SK-N-SH treated with all-trans-retinoic acid at 6 μM for 48 hours (cell line): ENCODE measurements around the gene SRGAP1.

Experiments used
- ATAC-seq: fragments of 200-7000 bp; cut with Tn5 transposase; 3 replicates; pipeline ENCODE4 v1.9.1; 2020; ENCODE audit warnings: mild to moderate bottlenecking, moderate library complexity
- ARNTL ChIP-seq: fragments of 450-650 bp; formaldehyde crosslinking; IDR thresholded peaks from 2 replicates; pipeline ENCODE4 v1.5.0; 2020; ENCODE audit warnings: low read depth, mild to moderate bottlenecking, moderate library complexity, borderline replicate concordance
- BACH2 ChIP-seq: fragments of 250-450 bp; sonication (Bioruptor Pico); IDR thresholded peaks from 2 replicates; pipeline ENCODE4 v1.9.0; 2021; ENCODE audit warnings: mild to moderate bottlenecking, borderline replicate concordance
- CSDC2 ChIP-seq: fragments of 250-450 bp; sonication (Bioruptor Pico); IDR thresholded peaks from 2 replicates; pipeline ENCODE4 v1.5.0; 2020; ENCODE audit warnings: mild to moderate bottlenecking, moderate library complexity
- ESRRG ChIP-seq: fragments of 250-450 bp; sonication (Bioruptor Pico); IDR thresholded peaks from 2 replicates; pipeline ENCODE4 v1.6.1; 2021; ENCODE audit warnings: mild to moderate bottlenecking
- GLIS3 ChIP-seq: fragments of 250-450 bp; sonication (Bioruptor Pico); IDR thresholded peaks from 2 replicates; pipeline ENCODE4 v1.5.0; 2020; ENCODE audit warnings: mild to moderate bottlenecking, moderate library complexity
- PPARA ChIP-seq: fragments of 250-450 bp; sonication (Bioruptor Pico); IDR thresholded peaks from 2 replicates; pipeline ENCODE4 v1.5.0; 2020; ENCODE audit warnings: mild to moderate bottlenecking, borderline replicate concordance
- RARB ChIP-seq: fragments of 250-450 bp; sonication (Bioruptor Pico); IDR thresholded peaks from 2 replicates; pipeline ENCODE4 v1.8.0; 2021; ENCODE audit warnings: mild to moderate bottlenecking, moderate library complexity
- SNAI2 ChIP-seq: fragments of 250-450 bp; sonication (Bioruptor Pico); IDR thresholded peaks from 2 replicates; pipeline ENCODE4 v1.5.0; 2020; ENCODE audit warnings: mild to moderate bottlenecking, moderate library complexity
- TCF4 ChIP-seq: fragments of 250-450 bp; sonication (Bioruptor Pico); IDR thresholded peaks from 2 replicates; pipeline ENCODE4 v1.8.0; 2021; ENCODE audit warnings: mild to moderate bottlenecking, moderate library complexity, borderline replicate concordance
- ZC3H10 ChIP-seq: fragments of 250-450 bp; sonication (Bioruptor Pico); IDR thresholded peaks from 2 replicates; pipeline ENCODE4 v1.5.1; 2021; ENCODE audit warnings: mild to moderate bottlenecking, moderate library complexity
- ZFP3 ChIP-seq: fragments of 250-450 bp; sonication (Bioruptor Pico); IDR thresholded peaks from 2 replicates; pipeline ENCODE4 v1.5.0; 2020; ENCODE audit warnings: mild to moderate bottlenecking, moderate library complexity
- ZFP30 ChIP-seq: fragments of 450-650 bp; formaldehyde crosslinking; IDR thresholded peaks from 2 replicates; pipeline ENCODE4 v1.5.0; 2022; ENCODE audit warnings: mild to moderate bottlenecking, moderate library complexity
- ZNF565 ChIP-seq: fragments of 450-650 bp; formaldehyde crosslinking; conservative IDR thresholded peaks from 2 replicates; pipeline ENCODE4 v1.5.0; 2020; ENCODE audit warnings: low read depth, mild to moderate bottlenecking, moderate library complexity
- ZNF70 ChIP-seq: fragments of 450-650 bp; formaldehyde crosslinking; IDR thresholded peaks from 2 replicates; pipeline ENCODE4 v1.5.0; 2020; ENCODE audit warnings: mild to moderate bottlenecking, moderate library complexity
- ZNF8 ChIP-seq: fragments of 450-650 bp; formaldehyde crosslinking; IDR thresholded peaks from 2 replicates; pipeline ENCODE4 v1.5.0; 2020; ENCODE audit warnings: mild to moderate bottlenecking, moderate library complexity
- TF ChIP-seq, protein P1 (sequence below): fragments of 250-450 bp; sonication (Bioruptor Pico); IDR thresholded peaks from 2 replicates; pipeline ENCODE4 v1.5.1; 2021; ENCODE audit warnings: mild to moderate bottlenecking, moderate library complexity
- TF ChIP-seq, protein P2 (sequence below): fragments of 250-450 bp; sonication (Bioruptor Pico); IDR thresholded peaks from 2 replicates; pipeline ENCODE4 v1.5.0; 2020; ENCODE audit warnings: mild to moderate bottlenecking, moderate library complexity
- TF ChIP-seq, protein P3 (sequence below): fragments of 250-450 bp; sonication (Bioruptor Pico); IDR thresholded peaks from 2 replicates; pipeline ENCODE4 v1.8.0; 2020; ENCODE audit warnings: mild to moderate bottlenecking, moderate library complexity, borderline replicate concordance
- TF ChIP-seq, protein P4 (sequence below): fragments of 250-450 bp; sonication (Bioruptor Pico); IDR thresholded peaks from 2 replicates; pipeline ENCODE4 v1.8.0; 2021; ENCODE audit warnings: low read depth, mild to moderate bottlenecking, moderate library complexity, borderline replicate concordance

Gene SRGAP1

DNA sequence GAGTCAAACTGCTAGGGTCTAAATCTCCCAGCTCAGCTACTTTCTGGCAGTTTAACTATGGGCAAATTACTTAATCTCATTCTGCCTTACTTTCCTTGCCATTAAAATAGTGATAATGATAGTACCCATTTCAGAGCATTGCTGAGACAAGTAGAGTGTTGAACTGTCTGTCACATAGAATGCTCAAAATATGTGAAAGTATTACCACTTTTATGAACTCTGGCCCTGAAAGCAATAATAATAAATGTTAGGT, 19.9 kb downstream of the SRGAP1 start:
- no peak for TF ChIP-seq RARB (CRISPR knock-in tag)
- TF ChIP-seq ZFP3 (CRISPR knock-in tag) = no peak
- TF ChIP-seq, protein P1, sequence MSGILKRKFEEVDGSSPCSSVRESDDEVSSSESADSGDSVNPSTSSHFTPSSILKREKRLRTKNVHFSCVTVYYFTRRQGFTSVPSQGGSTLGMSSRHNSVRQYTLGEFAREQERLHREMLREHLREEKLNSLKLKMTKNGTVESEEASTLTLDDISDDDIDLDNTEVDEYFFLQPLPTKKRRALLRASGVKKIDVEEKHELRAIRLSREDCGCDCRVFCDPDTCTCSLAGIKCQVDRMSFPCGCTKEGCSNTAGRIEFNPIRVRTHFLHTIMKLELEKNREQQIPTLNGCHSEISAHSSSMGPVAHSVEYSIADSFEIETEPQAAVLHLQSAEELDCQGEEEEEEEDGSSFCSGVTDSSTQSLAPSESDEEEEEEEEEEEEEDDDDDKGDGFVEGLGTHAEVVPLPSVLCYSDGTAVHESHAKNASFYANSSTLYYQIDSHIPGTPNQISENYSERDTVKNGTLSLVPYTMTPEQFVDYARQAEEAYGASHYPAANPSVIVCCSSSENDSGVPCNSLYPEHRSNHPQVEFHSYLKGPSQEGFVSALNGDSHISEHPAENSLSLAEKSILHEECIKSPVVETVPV = no peak
- no peak for TF ChIP-seq ZNF8 (CRISPR knock-in tag)
- no peak for TF ChIP-seq ZFP30 (CRISPR knock-in tag)
- no peak for TF ChIP-seq ZNF565 (CRISPR knock-in tag)
- no peak for TF ChIP-seq ZNF70 (CRISPR knock-in tag)
- TF ChIP-seq CSDC2 (CRISPR knock-in tag) = no peak
- TF ChIP-seq, all 23 proteins: peak for 0
- ATAC-seq = no peak

DNA sequence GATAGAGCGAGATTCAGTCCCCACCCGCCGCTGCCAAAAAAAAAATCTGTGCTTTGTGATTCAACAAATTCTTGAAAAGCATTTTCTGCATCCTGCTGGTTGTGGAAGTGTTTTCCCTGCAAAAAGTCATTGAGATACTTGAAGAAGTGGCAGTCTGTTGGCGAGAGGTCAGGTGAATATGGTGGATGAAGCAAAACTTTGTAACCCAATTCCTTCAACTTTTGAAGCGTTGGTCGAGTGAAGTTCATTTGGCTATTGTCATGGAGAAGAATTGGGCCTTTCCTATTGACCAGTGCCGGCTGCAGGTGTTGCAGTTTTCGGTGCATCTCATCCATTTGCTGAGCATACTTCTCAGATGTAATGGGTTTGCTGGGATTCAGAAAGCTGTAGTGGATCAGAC, 20.9 kb downstream of the SRGAP1 start:
- ATAC-seq = no peak
- TF ChIP-seq ZFP3 (CRISPR knock-in tag) (no peak), BACH2 (CRISPR knock-in tag) (no peak), ZFP30 (CRISPR knock-in tag) (no peak), ZC3H10 (CRISPR knock-in tag) (no peak), ZNF565 (CRISPR knock-in tag) (no peak)

DNA sequence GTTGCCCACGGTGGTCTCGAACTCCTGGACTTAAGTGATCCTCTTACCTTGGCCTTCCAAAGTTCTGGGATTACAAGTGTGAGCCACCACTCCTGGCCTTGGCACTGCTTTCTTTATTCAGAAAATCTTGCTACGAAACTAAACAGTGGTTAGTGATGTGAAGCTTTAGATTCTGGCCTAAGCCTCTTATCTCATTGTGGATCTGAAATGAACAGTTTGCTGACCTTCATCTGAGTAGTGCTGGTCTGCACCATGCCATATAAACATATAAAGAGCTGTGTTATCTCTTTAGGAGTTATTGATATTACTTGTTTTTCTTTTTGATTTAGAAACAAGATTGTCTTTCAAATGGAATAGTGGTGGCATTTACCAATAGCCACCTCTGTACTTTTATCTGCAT, 22.6 kb downstream of the SRGAP1 start:
- no peak for TF ChIP-seq ZFP3 (CRISPR knock-in tag)
- TF ChIP-seq, protein P2, sequence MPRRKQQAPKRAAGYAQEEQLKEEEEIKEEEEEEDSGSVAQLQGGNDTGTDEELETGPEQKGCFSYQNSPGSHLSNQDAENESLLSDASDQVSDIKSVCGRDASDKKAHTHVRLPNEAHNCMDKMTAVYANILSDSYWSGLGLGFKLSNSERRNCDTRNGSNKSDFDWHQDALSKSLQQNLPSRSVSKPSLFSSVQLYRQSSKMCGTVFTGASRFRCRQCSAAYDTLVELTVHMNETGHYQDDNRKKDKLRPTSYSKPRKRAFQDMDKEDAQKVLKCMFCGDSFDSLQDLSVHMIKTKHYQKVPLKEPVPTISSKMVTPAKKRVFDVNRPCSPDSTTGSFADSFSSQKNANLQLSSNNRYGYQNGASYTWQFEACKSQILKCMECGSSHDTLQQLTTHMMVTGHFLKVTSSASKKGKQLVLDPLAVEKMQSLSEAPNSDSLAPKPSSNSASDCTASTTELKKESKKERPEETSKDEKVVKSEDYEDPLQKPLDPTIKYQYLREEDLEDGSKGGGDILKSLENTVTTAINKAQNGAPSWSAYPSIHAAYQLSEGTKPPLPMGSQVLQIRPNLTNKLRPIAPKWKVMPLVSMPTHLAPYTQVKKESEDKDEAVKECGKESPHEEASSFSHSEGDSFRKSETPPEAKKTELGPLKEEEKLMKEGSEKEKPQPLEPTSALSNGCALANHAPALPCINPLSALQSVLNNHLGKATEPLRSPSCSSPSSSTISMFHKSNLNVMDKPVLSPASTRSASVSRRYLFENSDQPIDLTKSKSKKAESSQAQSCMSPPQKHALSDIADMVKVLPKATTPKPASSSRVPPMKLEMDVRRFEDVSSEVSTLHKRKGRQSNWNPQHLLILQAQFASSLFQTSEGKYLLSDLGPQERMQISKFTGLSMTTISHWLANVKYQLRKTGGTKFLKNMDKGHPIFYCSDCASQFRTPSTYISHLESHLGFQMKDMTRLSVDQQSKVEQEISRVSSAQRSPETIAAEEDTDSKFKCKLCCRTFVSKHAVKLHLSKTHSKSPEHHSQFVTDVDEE = no peak
- no peak for ATAC-seq

DNA sequence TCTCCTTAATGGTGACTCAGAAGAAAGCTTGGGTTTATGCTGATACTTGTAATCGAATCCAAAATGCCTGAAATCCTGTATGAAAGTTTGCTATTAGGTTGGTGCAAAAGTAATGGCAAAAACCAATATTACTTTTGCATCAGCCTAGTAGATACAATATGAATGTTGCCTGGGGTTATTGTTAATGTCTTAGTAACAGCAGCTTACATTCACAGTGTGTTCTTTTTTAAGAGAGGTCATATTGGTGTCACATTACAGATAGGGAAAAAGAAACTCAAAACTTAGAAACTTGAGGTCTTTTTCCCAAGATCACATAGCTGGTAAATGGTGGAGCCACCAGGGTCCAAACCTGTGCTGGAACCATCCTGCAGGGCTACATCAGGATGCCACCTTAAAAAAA, 25.2 kb downstream of the SRGAP1 start:
- no peak for TF ChIP-seq TCF4 (CRISPR knock-in tag)
- no peak for TF ChIP-seq ZNF8 (CRISPR knock-in tag)
- TF ChIP-seq GLIS3 (CRISPR knock-in tag) = no peak
- TF ChIP-seq, protein P3, sequence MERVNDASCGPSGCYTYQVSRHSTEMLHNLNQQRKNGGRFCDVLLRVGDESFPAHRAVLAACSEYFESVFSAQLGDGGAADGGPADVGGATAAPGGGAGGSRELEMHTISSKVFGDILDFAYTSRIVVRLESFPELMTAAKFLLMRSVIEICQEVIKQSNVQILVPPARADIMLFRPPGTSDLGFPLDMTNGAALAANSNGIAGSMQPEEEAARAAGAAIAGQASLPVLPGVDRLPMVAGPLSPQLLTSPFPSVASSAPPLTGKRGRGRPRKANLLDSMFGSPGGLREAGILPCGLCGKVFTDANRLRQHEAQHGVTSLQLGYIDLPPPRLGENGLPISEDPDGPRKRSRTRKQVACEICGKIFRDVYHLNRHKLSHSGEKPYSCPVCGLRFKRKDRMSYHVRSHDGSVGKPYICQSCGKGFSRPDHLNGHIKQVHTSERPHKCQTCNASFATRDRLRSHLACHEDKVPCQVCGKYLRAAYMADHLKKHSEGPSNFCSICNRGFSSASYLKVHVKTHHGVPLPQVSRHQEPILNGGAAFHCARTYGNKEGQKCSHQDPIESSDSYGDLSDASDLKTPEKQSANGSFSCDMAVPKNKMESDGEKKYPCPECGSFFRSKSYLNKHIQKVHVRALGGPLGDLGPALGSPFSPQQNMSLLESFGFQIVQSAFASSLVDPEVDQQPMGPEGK (CRISPR knock-in tag) = no peak
- TF ChIP-seq, protein P4, sequence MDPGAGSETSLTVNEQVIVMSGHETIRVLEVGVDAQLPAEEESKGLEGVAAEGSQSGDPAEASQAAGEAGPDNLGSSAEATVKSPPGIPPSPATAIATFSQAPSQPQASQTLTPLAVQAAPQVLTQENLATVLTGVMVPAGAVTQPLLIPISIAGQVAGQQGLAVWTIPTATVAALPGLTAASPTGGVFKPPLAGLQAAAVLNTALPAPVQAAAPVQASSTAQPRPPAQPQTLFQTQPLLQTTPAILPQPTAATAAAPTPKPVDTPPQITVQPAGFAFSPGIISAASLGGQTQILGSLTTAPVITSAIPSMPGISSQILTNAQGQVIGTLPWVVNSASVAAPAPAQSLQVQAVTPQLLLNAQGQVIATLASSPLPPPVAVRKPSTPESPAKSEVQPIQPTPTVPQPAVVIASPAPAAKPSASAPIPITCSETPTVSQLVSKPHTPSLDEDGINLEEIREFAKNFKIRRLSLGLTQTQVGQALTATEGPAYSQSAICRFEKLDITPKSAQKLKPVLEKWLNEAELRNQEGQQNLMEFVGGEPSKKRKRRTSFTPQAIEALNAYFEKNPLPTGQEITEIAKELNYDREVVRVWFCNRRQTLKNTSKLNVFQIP (CRISPR knock-in tag) = no peak
- peak; percentile 70; the same call in 2 of the 3 replicates for ATAC-seq

DNA sequence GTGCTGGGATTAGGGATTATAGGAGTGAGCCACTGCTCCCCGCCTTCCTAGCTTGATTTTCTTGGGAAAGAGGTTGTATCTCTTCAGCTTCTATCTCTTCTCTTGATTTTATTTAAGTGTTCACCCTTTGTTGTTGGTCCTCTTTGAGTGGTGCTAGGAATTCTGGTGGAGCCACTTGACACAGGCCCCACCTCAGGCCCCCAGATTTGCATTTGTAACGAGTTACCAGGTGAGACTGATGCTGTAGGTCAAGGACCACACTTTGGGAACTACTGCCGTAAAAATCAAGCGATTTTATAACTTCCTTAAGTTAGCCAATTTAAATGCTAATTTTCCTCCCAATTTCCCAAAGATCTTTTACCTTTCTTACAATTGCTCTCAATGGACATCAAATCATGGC, 26.3 kb downstream of the SRGAP1 start:
- ATAC-seq = no peak
- TF ChIP-seq, protein P2 = no peak
- TF ChIP-seq, protein P1 = no peak
- TF ChIP-seq SNAI2 (CRISPR knock-in tag) = no peak
- TF ChIP-seq PPARA (CRISPR knock-in tag) = no peak
- no peak for TF ChIP-seq BACH2 (CRISPR knock-in tag)
- TF ChIP-seq, protein P4 (CRISPR knock-in tag) = no peak
- TF ChIP-seq TCF4 (CRISPR knock-in tag) = no peak
- no peak for TF ChIP-seq ESRRG
- no peak for TF ChIP-seq ARNTL (CRISPR knock-in tag)
- TF ChIP-seq, all 23 proteins: peak for 0
